K562 (cell line): ENCODE measurements around the gene HEBP2. TPM values are rescaled to one million over a fixed set of nuclear protein-coding genes. Genes with fewer than 3 reads are reported as not detected.

Source experiments
- ETS1 ChIP-seq: conservative IDR thresholded peaks from 2 replicates; pipeline ENCODE4 v1.6.1; 2011; ENCODE audit warnings: low read depth, mild to moderate bottlenecking, low read length; ENCODE audit not compliant: control insufficient read depth
- ETV5 ChIP-seq: sonication (generic); formaldehyde crosslinking; IDR thresholded peaks from 2 replicates; pipeline ENCODE4 v1.4.0; 2020; ENCODE audit warnings: low read depth, mild to moderate bottlenecking, missing genetic modification reagents
- ETV6 ChIP-seq, 3 experiments: fragments of 150-350 bp in 1 of 3; sonication (generic) in 1 of 3; formaldehyde crosslinking in 1 of 3; IDR thresholded peaks; 2 replicates each; pipeline versions ENCODE4 v1.6.1 to v1.8.0; 2014 to 2022; ENCODE audit warnings: borderline replicate concordance in 2 of 3, low read depth in 2 of 3, antibody characterized with exemption in 1 of 3, low read length in 1 of 3, mild to moderate bottlenecking in 1 of 3, missing genetic modification reagents in 1 of 3
- FOXA3 ChIP-seq, 2 experiments: fragments of 450-650 bp in 1 of 2; sonication (generic) in 1 of 2; formaldehyde crosslinking; IDR thresholded peaks in 1 of 2; conservative IDR thresholded peaks in 1 of 2; 2 replicates each; pipeline versions ENCODE4 v1.4.0 to v1.8.0; 2020 to 2022; ENCODE audit warnings: mild to moderate bottlenecking in 2 of 2, missing genetic modification reagents in 1 of 2
- FOXP4 ChIP-seq: sonication (generic); formaldehyde crosslinking; IDR thresholded peaks from 2 replicates; pipeline ENCODE4 v1.8.0; 2022; ENCODE audit warnings: mild to moderate bottlenecking, missing genetic modification reagents, borderline replicate concordance
- MAFK ChIP-seq: IDR thresholded peaks from 2 replicates; pipeline ENCODE4 v1.6.1; 2011; ENCODE audit warnings: low read length, improper control_type of control experiment
- MAX ChIP-seq: sonication (generic); formaldehyde crosslinking; IDR thresholded peaks from 2 replicates; pipeline ENCODE4 v1.9.0; 2022; ENCODE audit warnings: mild to moderate bottlenecking, missing genetic modification reagents
- MYC ChIP-seq, 2 experiments: fragments of 250-450 bp in 1 of 2; sonication (Bioruptor Pico) in 1 of 2; IDR thresholded peaks; 2 replicates each; pipeline versions ENCODE4 v1.5.1 to v1.6.1; 2012 to 2021; ENCODE audit warnings: low read depth in 2 of 2, borderline replicate concordance in 1 of 2, improper control_type of control experiment in 1 of 2, low read length in 1 of 2, mild to moderate bottlenecking in 1 of 2, moderate library complexity in 1 of 2
- NCOA4 ChIP-seq: fragments of 450-650 bp; IDR thresholded peaks from 2 replicates; pipeline ENCODE4 v1.6.1; 2018; ENCODE audit warnings: mild to moderate bottlenecking; ENCODE audit not compliant: partially characterized antibody
- PRMT5 ChIP-seq: sonication (generic); formaldehyde crosslinking; IDR thresholded peaks from 2 replicates; pipeline ENCODE4 v1.5.0; 2020; ENCODE audit warnings: missing genetic modification reagents
- SIN3A ChIP-seq, 2 experiments: fragments of 150-350 bp in 1 of 2; IDR thresholded peaks; 2 replicates each; pipeline ENCODE4 v1.6.1; 2011 to 2016; ENCODE audit warnings: borderline replicate concordance in 2 of 2, low read depth in 2 of 2, low read length in 2 of 2, mild to moderate bottlenecking in 2 of 2, moderate library complexity in 2 of 2; ENCODE audit not compliant: control insufficient read depth in 1 of 2
- ZBTB11 ChIP-seq, 3 experiments: fragments of 200-800 bp in 1 of 3; fragments of 250-450 bp in 1 of 3; fragments of 450-650 bp in 1 of 3; sonication (Bioruptor Pico) in 1 of 3; sonication (Bioruptor generic) in 1 of 3; formaldehyde crosslinking in 1 of 3; IDR thresholded peaks; 2 replicates each; pipeline versions ENCODE4 v1.6.1 to v1.8.0; 2016 to 2022; ENCODE audit warnings: mild to moderate bottlenecking in 2 of 3, missing genetic modification characterization in 2 of 3, missing compliant biosample characterization in 1 of 3, moderate library complexity in 1 of 3
- ZBTB7A ChIP-seq: IDR thresholded peaks from 2 replicates; pipeline ENCODE4 v1.6.1; 2011; ENCODE audit warnings: low read depth, mild to moderate bottlenecking, low read length, moderate library complexity, borderline replicate concordance; ENCODE audit not compliant: control insufficient read depth
- ZNF830 ChIP-seq: fragments of 250-450 bp; sonication (Bioruptor Pico); IDR thresholded peaks from 2 replicates; pipeline ENCODE4 v1.5.0; 2021; ENCODE audit warnings: mild to moderate bottlenecking
- polyA plus RNA-seq, 8 experiments: library from polyadenylated mRNA; depleted of rRNA in 4 of 8; stranded (reverse) in 5 of 8; unstranded in 3 of 8; fragments of >200 nt; fragmentation: Nextera tagmentation in 2 of 8; fragmentation: Illumina TruSeq in 1 of 8; extraction: Ambion mirVana in 2 of 8; extraction: Trizol in 1 of 8; gene quantifications; 2 replicates each; pipeline versions ENCODE4 v1.2.1 to v1.2.3, GENCODE V29; 2011 to 2014; ENCODE audit warnings: inconsistent platforms in 1 of 8, missing spikeins in 1 of 8
- total RNA-seq, 7 experiments: library from RNA; depleted of rRNA in 6 of 7; stranded (reverse); fragments of >200 nt in 6 of 7; fragmentation: Illumina TruSeq in 2 of 7; extraction: Trizol in 2 of 7; gene quantifications; 2 replicates each; pipeline versions ENCODE4 v1.2.1 to v1.2.3, GENCODE V29; 2011 to 2021; ENCODE audit warnings: low replicate concordance in 1 of 7
- TF ChIP-seq, protein P1 (sequence below): fragments of 250-450 bp; sonication (Bioruptor Pico); IDR thresholded peaks from 2 replicates; pipeline ENCODE4 v1.5.0; 2021

The HEBP2 gene
- total and polyA plus RNA-seq, 9 of the 15 experiments (the other 6 are each of a cell fraction or from before 2014, with no cell fraction given): 8.5 to 63.7 (median 36.9) TPM

DNA sequence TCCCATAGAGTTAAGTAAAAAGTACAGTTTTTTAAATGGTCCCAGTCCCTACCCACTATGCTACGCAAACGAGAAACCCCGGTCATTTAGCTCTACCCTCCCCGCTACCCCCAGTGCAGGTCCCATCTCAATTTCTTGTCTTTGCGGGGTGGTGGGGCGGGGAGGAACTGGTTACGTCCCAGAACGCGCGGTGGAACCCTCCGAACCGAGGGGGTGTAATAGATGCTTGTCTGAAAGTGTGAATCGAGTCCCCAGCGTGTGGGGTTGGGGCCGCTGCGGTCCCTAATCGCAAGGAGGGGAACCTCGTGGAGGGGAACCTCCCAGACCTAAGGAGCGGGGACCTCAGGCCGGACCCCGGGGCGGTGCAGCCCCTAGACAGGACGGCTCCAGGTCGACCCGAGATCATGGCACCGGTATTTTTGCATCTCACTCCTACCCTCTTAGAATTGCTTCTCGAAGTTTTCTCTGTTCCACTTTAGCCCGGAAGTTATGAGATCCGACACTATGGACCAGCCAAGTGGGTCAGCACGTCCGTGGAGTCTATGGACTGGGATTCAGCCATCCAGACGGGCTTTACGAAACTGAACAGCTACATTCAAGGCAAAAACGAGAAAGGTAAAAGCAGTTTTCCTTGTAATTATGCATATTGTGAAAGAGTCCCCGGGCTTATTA is 779 bp downstream of the HEBP2 start (continued):
- TF ChIP-seq PRMT5 (0 out of 2 replicates have a peak, but pooled peaks have one; percentile 31), MAX (CRISPR knock-in tag) (peak; percentile 48; the same call in 1 of the 2 replicates), SIN3A (IDR thresholded peaks at IDR 0.05; ENCODE audit: borderline replicate concordance in 2 of 2, control insufficient read depth in 1 of 2, low read depth in 2 of 2, low read length in 2 of 2) (peak in 1 of 2 experiments; percentile 31; a peak in 1 of 4 replicates), ETV5 (CRISPR knock-in tag) (peak; percentile 42; the same call in 1 of the 2 replicates), FOXP4 (CRISPR knock-in tag) (0 out of 2 replicates have a peak, but pooled peaks have one; percentile 28), ETS1 (0 out of 2 replicates have a peak, but pooled peaks have one; percentile 36), MYC (IDR thresholded peaks at IDR 0.05; ENCODE audit: low read depth, low read length) (no peak), MYC (CRISPR knock-in tag; IDR thresholded peaks at IDR 0.05; ENCODE audit: borderline replicate concordance, low read depth) (peak; percentile 66; the same call in 1 of the 2 replicates), ZNF830 (CRISPR knock-in tag) (no peak), NCOA4 (no peak), FOXA3 (CRISPR knock-in tag; conservative IDR thresholded peaks at IDR 0.05 in 1 of 2, IDR thresholded peaks at IDR 0.05 in 1 of 2) (0 out of 4 replicates have a peak, but pooled peaks of 1 of the 2 experiments have one; percentile 25), ZBTB11 (CRISPR knock-in tag; IDR thresholded peaks at IDR 0.05) (peak in 1 of 3 experiments; percentile 11; a peak in 1 of 6 replicates), ZBTB7A (peak; percentile 24; the same call in 1 of the 2 replicates), MAFK (0 out of 2 replicates have a peak, but pooled peaks have one; percentile 1), ETV6 (IDR thresholded peaks at IDR 0.05; ENCODE audit: borderline replicate concordance in 1 of 2, low read depth in 2 of 2, low read length in 1 of 2) (no peak), ETV6 (CRISPR knock-in tag; IDR thresholded peaks at IDR 0.05; ENCODE audit: borderline replicate concordance) (peak; percentile 66; the same call in 1 of the 2 replicates)
- TF ChIP-seq, protein P1, sequence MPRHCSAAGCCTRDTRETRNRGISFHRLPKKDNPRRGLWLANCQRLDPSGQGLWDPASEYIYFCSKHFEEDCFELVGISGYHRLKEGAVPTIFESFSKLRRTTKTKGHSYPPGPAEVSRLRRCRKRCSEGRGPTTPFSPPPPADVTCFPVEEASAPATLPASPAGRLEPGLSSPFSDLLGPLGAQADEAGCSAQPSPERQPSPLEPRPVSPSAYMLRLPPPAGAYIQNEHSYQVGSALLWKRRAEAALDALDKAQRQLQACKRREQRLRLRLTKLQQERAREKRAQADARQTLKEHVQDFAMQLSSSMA (CRISPR knock-in tag): 0 out of 2 replicates have a peak, but pooled peaks have one; percentile 13
